LNCaP clone FGC (cell line): Measurements from ENCODE around the gene KCNAB3.

Source experiments
- DNase-seq: peaks from one replicate; pipeline ENCODE4 v3.0.0-alpha.2; 2011; ENCODE audit warnings: low read depth
- H3K4me3 ChIP-seq: 2 replicates; pipeline ENCODE4 v1.5.1; 2011; ENCODE audit warnings: mild to moderate bottlenecking, low read depth, low read length, control low read depth
- CTCF ChIP-seq: IDR thresholded peaks from 2 replicates; pipeline ENCODE4 v1.5.1; 2012; ENCODE audit warnings: mild to moderate bottlenecking; ENCODE audit not compliant: control insufficient read depth, insufficient read depth; ENCODE audit errors: extremely low read depth

The KCNAB3 gene

GRCh38 chr17:7909089-7909488 is 20.6 kb downstream of the KCNAB3 start:
- TF ChIP-seq CTCF, result no peak
- no peak overlapping the region for H3K4me3 ChIP-seq
- DNase-seq, result no peak

- TF ChIP-seq CTCF, result no peak
- H3K4me3 ChIP-seq, result no peak overlapping the region
- peak; percentile 90 for DNase-seq
Measured at GRCh38 chr17:7903154-7904103, 26.2 kb downstream of the KCNAB3 start.

GRCh38 chr17:7897773-7898172 is 31.9 kb downstream of the KCNAB3 start:
- TF ChIP-seq CTCF, result peak; percentile 10; the same call in 1 of the 2 replicates
- no peak for DNase-seq

GRCh38 chr17:7897090-7897489 is 32.6 kb downstream of the KCNAB3 start:
- no peak overlapping the region for H3K4me3 ChIP-seq
- DNase-seq, result no peak
- no peak for TF ChIP-seq CTCF

More at GRCh38 chr17:7897773-7898172, 31.9 kb downstream of the KCNAB3 start:
- no peak overlapping the region for H3K4me3 ChIP-seq

- DNase-seq, result no peak
- TF ChIP-seq CTCF, result no peak
- H3K4me3 ChIP-seq, result no peak overlapping the region
Measured at GRCh38 chr17:7894866-7895265, 34.8 kb downstream of the KCNAB3 start.

GRCh38 chr17:7894226-7894625 is 35.4 kb downstream of the KCNAB3 start:
- TF ChIP-seq CTCF, result no peak
- DNase-seq, result no peak
- H3K4me3 ChIP-seq, result no peak overlapping the region

- H3K4me3 ChIP-seq, result no peak overlapping the region
- DNase-seq, result no peak
- no peak for TF ChIP-seq CTCF
Measured at GRCh38 chr17:7893187-7893880, 36.3 kb downstream of the KCNAB3 start.
